RWPE1 (cell line): ENCODE measurements around the gene LMBR1.

ENCODE experiments used
- CTCF ChIA-PET: fragments of 350-600 bp; sonication (Branson Sonifier 250); formaldehyde crosslinking; extraction: SDS; loops from one replicate; lab custom pipeline; 2021; lab: Yijun Ruan, JAX
- POLR2A ChIA-PET: fragments of 400-600 bp; formaldehyde crosslinking; extraction: SDS; loops from one replicate; lab custom pipeline; 2020; ENCODE audit warnings: antibody characterized with exemption; ENCODE audit not compliant: low non-redundant PET; lab: Yijun Ruan, JAX
- DNase-seq: peaks from one replicate; pipeline ENCODE4 v3.0.0; 2012; ENCODE audit warnings: low spot score
- H3K27ac ChIP-seq: fragments of 450-650 bp; 2 replicates; pipeline ENCODE4 v1.5.1; 2017
- TF ChIP-seq, protein P1 (sequence below): fragments of 450-650 bp; conservative IDR thresholded peaks from 2 replicates; pipeline ENCODE4 v1.5.1; 2017; ENCODE audit warnings: low read depth, mild to moderate bottlenecking

Gene LMBR1

DNA sequence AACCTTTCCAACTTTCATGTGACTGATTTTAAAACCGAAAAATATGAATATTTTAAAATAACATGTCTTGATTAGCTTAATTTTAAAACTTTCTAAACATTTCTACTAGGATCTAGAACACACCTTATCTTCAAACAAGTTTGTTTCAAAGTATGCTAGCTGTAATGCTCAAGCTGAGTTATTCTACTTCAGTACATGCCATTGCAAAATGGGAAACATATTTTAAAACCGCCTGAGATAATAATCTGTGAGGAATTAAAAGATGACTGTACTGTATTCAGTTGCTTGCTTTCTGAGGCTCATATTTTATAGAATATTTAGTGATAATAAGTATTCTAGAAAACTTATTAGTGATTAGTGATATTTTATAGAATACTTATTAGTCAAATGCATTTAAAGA lies 99.6 kb downstream of the LMBR1 start:
- TF ChIP-seq, protein P1, sequence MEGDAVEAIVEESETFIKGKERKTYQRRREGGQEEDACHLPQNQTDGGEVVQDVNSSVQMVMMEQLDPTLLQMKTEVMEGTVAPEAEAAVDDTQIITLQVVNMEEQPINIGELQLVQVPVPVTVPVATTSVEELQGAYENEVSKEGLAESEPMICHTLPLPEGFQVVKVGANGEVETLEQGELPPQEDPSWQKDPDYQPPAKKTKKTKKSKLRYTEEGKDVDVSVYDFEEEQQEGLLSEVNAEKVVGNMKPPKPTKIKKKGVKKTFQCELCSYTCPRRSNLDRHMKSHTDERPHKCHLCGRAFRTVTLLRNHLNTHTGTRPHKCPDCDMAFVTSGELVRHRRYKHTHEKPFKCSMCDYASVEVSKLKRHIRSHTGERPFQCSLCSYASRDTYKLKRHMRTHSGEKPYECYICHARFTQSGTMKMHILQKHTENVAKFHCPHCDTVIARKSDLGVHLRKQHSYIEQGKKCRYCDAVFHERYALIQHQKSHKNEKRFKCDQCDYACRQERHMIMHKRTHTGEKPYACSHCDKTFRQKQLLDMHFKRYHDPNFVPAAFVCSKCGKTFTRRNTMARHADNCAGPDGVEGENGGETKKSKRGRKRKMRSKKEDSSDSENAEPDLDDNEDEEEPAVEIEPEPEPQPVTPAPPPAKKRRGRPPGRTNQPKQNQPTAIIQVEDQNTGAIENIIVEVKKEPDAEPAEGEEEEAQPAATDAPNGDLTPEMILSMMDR = no peak
- ChIA-PET POLR2A (no interaction called here), CTCF (no interaction called here)
- H3K27ac ChIP-seq = no peak overlapping the region
- DNase-seq = no peak

DNA sequence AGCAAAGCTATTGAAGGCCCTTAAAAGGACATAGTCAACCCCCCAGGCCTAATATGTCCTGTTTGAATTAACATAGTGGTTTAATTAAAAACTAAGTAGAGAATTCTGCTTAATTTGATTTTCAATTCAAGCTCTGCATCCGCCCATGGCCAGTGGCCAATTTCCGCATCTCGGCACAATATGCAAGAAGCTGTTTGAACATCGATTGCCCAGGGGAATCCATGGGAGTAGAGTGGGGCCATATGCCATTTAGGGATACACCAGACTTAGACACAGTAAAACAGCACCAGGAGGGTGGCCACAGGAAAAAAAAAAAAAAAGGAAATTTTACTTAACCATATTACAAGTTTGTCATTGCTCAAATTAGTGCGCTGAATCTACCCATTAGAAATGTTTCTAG lies 100.4 kb downstream of the LMBR1 start:
- ChIA-PET POLR2A (no interaction called here), CTCF (interaction anchor here (0.8 kb wide), 1 partner anchor 12 kb away, joined by 3 read pairs; no protein-coding TSS in a partner anchor)
- no peak for DNase-seq
- no peak overlapping the region for H3K27ac ChIP-seq
- TF ChIP-seq, protein P1 = no peak

GRCh38 chr7:156791241-156791640 lies 101.7 kb downstream of the LMBR1 start:
- ChIA-PET POLR2A (no interaction called here), CTCF (no interaction called here)
- no peak for DNase-seq
- TF ChIP-seq, protein P1 = no peak
- H3K27ac ChIP-seq = no peak overlapping the region

DNA sequence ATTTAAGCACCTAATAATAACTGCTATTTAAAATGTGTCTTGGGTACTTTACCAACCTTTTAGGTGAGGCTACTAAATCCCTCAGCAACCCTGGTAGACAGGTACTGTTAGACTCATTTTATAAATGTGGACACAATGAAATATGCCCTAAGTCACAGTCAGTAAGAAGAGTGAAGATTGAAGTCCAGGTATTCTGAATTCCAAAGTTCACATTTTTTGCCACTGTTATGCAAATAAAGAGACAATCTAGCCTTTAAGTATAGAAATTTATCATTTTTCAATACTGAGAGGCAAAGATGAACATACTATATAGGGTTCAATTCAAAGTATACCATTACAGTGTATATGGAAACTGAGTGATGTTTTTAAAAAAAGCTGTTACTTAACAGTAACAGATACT lies 102.7 kb downstream of the LMBR1 start:
- CTCF ChIA-PET = no interaction called here

DNA sequence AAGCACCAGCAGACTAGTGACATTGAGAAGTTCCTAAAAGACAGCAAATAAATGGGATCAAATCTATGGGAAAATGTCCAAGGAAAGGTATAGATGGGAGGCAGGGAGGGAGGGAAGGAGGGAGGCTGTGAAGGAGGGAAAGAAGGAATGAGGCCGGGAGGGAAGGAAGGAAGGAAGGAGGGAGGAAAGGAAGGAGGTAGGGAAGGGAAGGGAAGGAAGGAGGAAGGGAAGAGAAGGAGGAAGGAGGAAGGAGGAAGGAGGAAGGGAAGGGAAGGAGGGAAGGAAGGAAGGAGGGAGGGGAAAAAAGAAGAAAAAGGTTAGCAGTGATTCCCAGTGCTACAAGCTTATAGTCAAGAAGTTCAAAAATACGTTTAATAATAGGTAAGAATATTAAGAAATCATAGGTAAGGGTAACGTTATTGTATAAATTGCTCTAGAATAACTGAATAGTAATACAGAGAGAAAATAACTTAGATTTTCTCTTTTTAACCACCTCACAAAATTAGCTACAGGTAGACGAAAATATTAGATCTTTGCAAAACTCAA lies 106.9 kb downstream of the LMBR1 start:
- TF ChIP-seq, protein P1 = no peak
- POLR2A ChIA-PET = no interaction called here
- CTCF ChIA-PET = interaction anchor here (0.6 kb wide), 1 partner anchor 295 kb away, joined by 3 read pairs; no protein-coding TSS in a partner anchor
- DNase-seq = no peak
- no peak overlapping the region for H3K27ac ChIP-seq

More for the DNA sequence above, 102.7 kb downstream of the LMBR1 start:
- POLR2A ChIA-PET = no interaction called here
- no peak for DNase-seq
- no peak overlapping the region for H3K27ac ChIP-seq
- TF ChIP-seq, protein P1 = no peak

- CTCF ChIA-PET = no interaction called here
- no peak overlapping the region for H3K27ac ChIP-seq
- POLR2A ChIA-PET = no interaction called here
- DNase-seq = no peak
- TF ChIP-seq, protein P1 = no peak
Observed at GRCh38 chr7:156783864-156784263, 109.1 kb downstream of the LMBR1 start.
